Measurements from ENCODE around the gene CPAMD8. TPM values are rescaled to one million over a fixed set of nuclear protein-coding genes. Genes with fewer than 3 reads are reported as not detected.

Gene CPAMD8
- total RNA-seq, 2 experiments from 2014 or later = not detected

DNA sequence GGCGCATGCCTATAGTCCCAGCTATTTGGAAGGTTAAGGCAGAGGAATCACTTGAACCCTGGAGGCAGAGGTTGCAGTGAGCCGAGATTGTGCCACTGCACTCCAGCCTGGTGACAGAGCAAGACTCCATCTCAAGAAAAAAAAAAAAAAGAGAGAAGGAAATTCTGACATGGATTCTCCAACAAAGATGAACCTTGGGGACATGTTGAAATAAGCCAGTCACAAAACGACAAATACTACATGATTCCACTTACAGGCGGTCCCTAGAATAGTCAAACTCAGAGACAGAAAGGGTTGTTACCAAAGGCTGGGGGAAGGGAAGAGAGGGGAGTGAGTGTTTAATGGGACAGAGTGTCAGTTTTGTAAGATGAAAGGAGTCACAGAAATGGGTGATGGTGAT, 71.4 kb downstream of the CPAMD8 start:
- DNase-seq = no peak
- Mint-ChIP-seq H3K27ac (no peak overlapping the region), H3K4me1 (ENCODE audit: low read depth) (no peaks in the 10 kb centered on the region), H3K27me3 (peaks cover 15% of the 10 kb centered on the region), H3K9me3 (no peaks in the 10 kb centered on the region), H3K4me3 (no peak overlapping the region), H3K36me3 (ENCODE audit: low read depth) (peaks cover 2% of the 10 kb centered on the region)
- ChIA-PET CTCF (no interaction called here), POLR2A (no interaction called here)
- no peak for ATAC-seq
- TF ChIP-seq, protein P1, sequence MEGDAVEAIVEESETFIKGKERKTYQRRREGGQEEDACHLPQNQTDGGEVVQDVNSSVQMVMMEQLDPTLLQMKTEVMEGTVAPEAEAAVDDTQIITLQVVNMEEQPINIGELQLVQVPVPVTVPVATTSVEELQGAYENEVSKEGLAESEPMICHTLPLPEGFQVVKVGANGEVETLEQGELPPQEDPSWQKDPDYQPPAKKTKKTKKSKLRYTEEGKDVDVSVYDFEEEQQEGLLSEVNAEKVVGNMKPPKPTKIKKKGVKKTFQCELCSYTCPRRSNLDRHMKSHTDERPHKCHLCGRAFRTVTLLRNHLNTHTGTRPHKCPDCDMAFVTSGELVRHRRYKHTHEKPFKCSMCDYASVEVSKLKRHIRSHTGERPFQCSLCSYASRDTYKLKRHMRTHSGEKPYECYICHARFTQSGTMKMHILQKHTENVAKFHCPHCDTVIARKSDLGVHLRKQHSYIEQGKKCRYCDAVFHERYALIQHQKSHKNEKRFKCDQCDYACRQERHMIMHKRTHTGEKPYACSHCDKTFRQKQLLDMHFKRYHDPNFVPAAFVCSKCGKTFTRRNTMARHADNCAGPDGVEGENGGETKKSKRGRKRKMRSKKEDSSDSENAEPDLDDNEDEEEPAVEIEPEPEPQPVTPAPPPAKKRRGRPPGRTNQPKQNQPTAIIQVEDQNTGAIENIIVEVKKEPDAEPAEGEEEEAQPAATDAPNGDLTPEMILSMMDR (IDR thresholded peaks at IDR 0.05) = no peak
- intact Hi-C loops (cut with micrococcal nuclease) = no loop called here

GRCh38 chr19:16952046-16952445, 74.6 kb downstream of the CPAMD8 start:
- TF ChIP-seq, protein P1 (IDR thresholded peaks at IDR 0.05) = no peak
- Mint-ChIP-seq H3K27me3 (peaks cover 20% of the 10 kb centered on the region), H3K4me1 (ENCODE audit: low read depth) (no peaks in the 10 kb centered on the region), H3K36me3 (ENCODE audit: low read depth) (peaks cover 2% of the 10 kb centered on the region), H3K9me3 (no peaks in the 10 kb centered on the region), H3K4me3 (no peak overlapping the region), H3K27ac (no peak overlapping the region)
- POLR2A ChIA-PET = no interaction called here
- CTCF ChIA-PET = no interaction called here
- ATAC-seq = no peak
- DNase-seq = no peak
- intact Hi-C loops (cut with micrococcal nuclease) = no loop called here

- H3K4me1 Mint-ChIP-seq (ENCODE audit: low read depth) = no peaks in the 10 kb centered on the region
- CTCF ChIA-PET = no interaction called here
Measured at GRCh38 chr19:16951529-16951928, 75.1 kb downstream of the CPAMD8 start.

GRCh38 chr19:16949496-16950023, 77.0 kb downstream of the CPAMD8 start:
- TF ChIP-seq, protein P1 (IDR thresholded peaks at IDR 0.05) = no peak
- Mint-ChIP-seq H3K9me3 (no peaks in the 10 kb centered on the region), H3K27me3 (peaks cover 14% of the 10 kb centered on the region), H3K4me1 (ENCODE audit: low read depth) (no peaks in the 10 kb centered on the region), H3K4me3 (no peak overlapping the region), H3K36me3 (ENCODE audit: low read depth) (peaks cover 2% of the 10 kb centered on the region), H3K27ac (no peak overlapping the region)
- no peak for ATAC-seq
- intact Hi-C loops (cut with micrococcal nuclease) = no loop called here
- no peak for DNase-seq
- CTCF ChIA-PET = no interaction called here
- POLR2A ChIA-PET = interaction anchor here (1.3 kb wide), 1 partner anchor 126 kb away, joined by 3 read pairs; the partner anchor contains the start of gene MYO9B

More at GRCh38 chr19:16951529-16951928, 75.1 kb downstream of the CPAMD8 start:
- ATAC-seq = no peak
- Mint-ChIP-seq H3K27ac (no peak overlapping the region), H3K9me3 (no peaks in the 10 kb centered on the region), H3K36me3 (ENCODE audit: low read depth) (peaks cover 2% of the 10 kb centered on the region), H3K27me3 (peaks cover 20% of the 10 kb centered on the region), H3K4me3 (no peak overlapping the region)
- TF ChIP-seq, protein P1 (IDR thresholded peaks at IDR 0.05) = no peak
- intact Hi-C loops (cut with micrococcal nuclease) = no loop called here
- POLR2A ChIA-PET = no interaction called here
- DNase-seq = no peak

- H3K9me3 Mint-ChIP-seq = no peaks in the 10 kb centered on the region
- H3K27me3 Mint-ChIP-seq = peaks cover 11% of the 10 kb centered on the region
- H3K4me3 Mint-ChIP-seq = no peak overlapping the region
- no peaks in the 10 kb centered on the region for H3K4me1 Mint-ChIP-seq (ENCODE audit: low read depth)
- ATAC-seq = no peak
- POLR2A ChIA-PET = no interaction called here
- CTCF ChIA-PET = no interaction called here
- H3K36me3 Mint-ChIP-seq (ENCODE audit: low read depth) = no peaks in the 10 kb centered on the region
- intact Hi-C loops (cut with micrococcal nuclease) = no loop called here
- no peak overlapping the region for H3K27ac Mint-ChIP-seq
- TF ChIP-seq, protein P1 (IDR thresholded peaks at IDR 0.05) = no peak
- no peak for DNase-seq
Measured at GRCh38 chr19:16946951-16947940, 79.4 kb downstream of the CPAMD8 start.

Data from activated CD8-positive, alpha-beta T cell treated with anti-CD3 and anti-CD28 coated beads for 36 hours (primary cell).